IMR-90 (cell line): ENCODE data around the gene TCAP. TPM values are rescaled to one million over a fixed set of nuclear protein-coding genes. Genes with fewer than 3 reads are reported as not detected.

ENCODE experiments used
- ATAC-seq: fragments of 200-7000 bp; cut with Tn5 transposase; 2 replicates; pipeline ENCODE4 v1.9.1; 2020; ENCODE audit warnings: low read depth, mild to moderate bottlenecking, moderate library complexity
- BruUV-seq: library from RNA; stranded (reverse); fragments of 400-500 nt; replicated peaks from 2 replicates; lab custom pipeline; 2021; lab: Mats Ljungman, UMichigan
- CTCF ChIA-PET: fragments of 300-600 bp; formaldehyde crosslinking; extraction: SDS; loops from one replicate; lab custom pipeline; 2021; ENCODE audit warnings: antibody characterized with exemption; lab: Yijun Ruan, JAX
- POLR2A ChIA-PET: fragments of 300-600 bp; sonication (Branson Sonifier 250); formaldehyde crosslinking; loops from one replicate; lab custom pipeline; 2022; ENCODE audit warnings: antibody characterized with exemption; ENCODE audit not compliant: unreplicated experiment; lab: Charles Lee
- DNase-seq: peaks from one replicate; pipeline ENCODE4 v3.0.0; 2013
- H2AFZ ChIP-seq: replicated peaks from 2 replicates; pipeline ENCODE3; 2013; ENCODE audit warnings: low read length, mild to moderate bottlenecking; ENCODE audit not compliant: poor library complexity
- H2AK5ac ChIP-seq: 2 replicates; pipeline ENCODE4 v1.6.1; 2013; ENCODE audit warnings: low read depth, low read length, inconsistent platforms
- H2AK9ac ChIP-seq: replicated peaks from 2 replicates; pipeline ENCODE3; 2013; ENCODE audit warnings: mild to moderate bottlenecking, low read depth, low read length, moderate library complexity; ENCODE audit not compliant: poor library complexity
- H2BK120ac ChIP-seq: 2 replicates; pipeline ENCODE4 v1.6.1; 2013; ENCODE audit warnings: low read depth, low read length, inconsistent platforms
- H2BK15ac ChIP-seq: 3 replicates; pipeline ENCODE4 v1.6.1; 2013; ENCODE audit warnings: low read depth, low read length, inconsistent platforms
- H2BK20ac ChIP-seq: 2 replicates; pipeline ENCODE4 v1.6.1; 2013; ENCODE audit warnings: low read depth, mild to moderate bottlenecking, inconsistent platforms, low read length, moderate library complexity
- H2BK5ac ChIP-seq: 2 replicates; pipeline ENCODE4 v1.6.1; 2013; ENCODE audit warnings: mild to moderate bottlenecking, low read depth, low read length, inconsistent platforms; ENCODE audit not compliant: poor library complexity, severe bottlenecking
- H3K14ac ChIP-seq: replicated peaks from 2 replicates; pipeline ENCODE4 v1.6.1; 2013; ENCODE audit warnings: low read depth, low read length, inconsistent platforms
- H3K18ac ChIP-seq: 2 replicates; pipeline ENCODE4 v1.6.1; 2013; ENCODE audit warnings: low read depth, low read length, control low read depth
- H3K23ac ChIP-seq: 2 replicates; pipeline ENCODE4 v1.6.1; 2013; ENCODE audit warnings: low read depth, low read length, inconsistent platforms
- H3K27ac ChIP-seq: 2 replicates; pipeline ENCODE4 v1.5.1; 2013; ENCODE audit warnings: mild to moderate bottlenecking, control low read depth, low read length; ENCODE audit not compliant: insufficient read depth
- H3K27me3 ChIP-seq: 2 replicates; pipeline ENCODE4 v1.6.1; 2013; ENCODE audit warnings: low read length; ENCODE audit not compliant: control insufficient read depth, insufficient read depth
- H3K36me3 ChIP-seq: 2 replicates; pipeline ENCODE4 v1.6.1; 2013; ENCODE audit warnings: low read length, mixed read lengths; ENCODE audit not compliant: control insufficient read depth, insufficient read depth
- H3K4ac ChIP-seq: 2 replicates; pipeline ENCODE4 v1.6.1; 2013; ENCODE audit warnings: low read depth, low read length, inconsistent platforms
- H3K4me1 ChIP-seq: 2 replicates; pipeline ENCODE4 v1.6.1; 2013; ENCODE audit warnings: low read length, mixed read lengths; ENCODE audit not compliant: control insufficient read depth, insufficient read depth
- H3K4me2 ChIP-seq: 2 replicates; pipeline ENCODE4 v1.6.1; 2013; ENCODE audit warnings: low read depth, mild to moderate bottlenecking, control low read depth, low read length, moderate library complexity
- H3K4me3 ChIP-seq: 2 replicates; pipeline ENCODE4 v1.5.1; 2013; ENCODE audit warnings: low read depth, mild to moderate bottlenecking, control low read depth, low read length, moderate library complexity; ENCODE audit not compliant: insufficient read depth
- H3K56ac ChIP-seq: 2 replicates; pipeline ENCODE4 v1.6.1; 2013; ENCODE audit warnings: low read length, inconsistent platforms; ENCODE audit not compliant: insufficient read depth; ENCODE audit errors: extremely low read depth
- H3K79me1 ChIP-seq, 2 experiments: 2 replicates each; pipeline ENCODE4 v1.6.1; 2013; ENCODE audit warnings: low read length in 2 of 2, inconsistent platforms in 1 of 2, low read depth in 1 of 2
- H3K9ac ChIP-seq: 2 replicates; pipeline ENCODE4 v1.6.1; 2013; ENCODE audit warnings: low read depth, low read length, control low read depth
- H3K9me1 ChIP-seq: 2 replicates; pipeline ENCODE4 v1.6.1; 2013; ENCODE audit warnings: low read length, inconsistent platforms; ENCODE audit not compliant: insufficient read depth
- H3K9me3 ChIP-seq: 2 replicates; pipeline ENCODE4 v1.6.1; 2013; ENCODE audit warnings: low read length; ENCODE audit not compliant: control insufficient read depth, insufficient read depth
- H4K20me1 ChIP-seq: 2 replicates; pipeline ENCODE4 v1.6.1; 2013; ENCODE audit warnings: low read length, inconsistent platforms; ENCODE audit not compliant: insufficient read depth
- H4K5ac ChIP-seq: 2 replicates; pipeline ENCODE4 v1.6.1; 2013; ENCODE audit warnings: mild to moderate bottlenecking, low read depth, low read length, control low read depth
- H4K8ac ChIP-seq, 2 experiments: 2 replicates each; pipeline ENCODE4 v1.6.1; 2013; ENCODE audit warnings: low read depth in 2 of 2, low read length in 2 of 2, control low read depth in 1 of 2, inconsistent platforms in 1 of 2
- H4K91ac ChIP-seq: 2 replicates; pipeline ENCODE4 v1.6.1; 2013; ENCODE audit warnings: low read depth, low read length, inconsistent platforms; ENCODE audit not compliant: insufficient read depth
- CEBPB ChIP-seq: IDR thresholded peaks from 2 replicates; pipeline ENCODE4 v1.6.1; 2012; ENCODE audit warnings: low read depth, low read length, improper control_type of control experiment
- CHD1 ChIP-seq: IDR thresholded peaks from 2 replicates; pipeline ENCODE4 v1.6.1; 2012; ENCODE audit warnings: low read depth, low read length, improper control_type of control experiment
- FOS ChIP-seq: fragments of 150-350 bp; IDR thresholded peaks from 2 replicates; pipeline ENCODE4 v1.6.1; 2016; ENCODE audit warnings: low read depth, low read length
- MAFK ChIP-seq: IDR thresholded peaks from 2 replicates; pipeline ENCODE4 v1.6.1; 2012; ENCODE audit warnings: low read depth, low read length, improper control_type of control experiment
- MAZ ChIP-seq: IDR thresholded peaks from 2 replicates; pipeline ENCODE4 v1.6.1; 2012; ENCODE audit warnings: low read depth, mild to moderate bottlenecking, low read length, improper control_type of control experiment, moderate library complexity, borderline replicate concordance
- NFE2L2 ChIP-seq: fragments of 150-350 bp; IDR thresholded peaks from 2 replicates; pipeline ENCODE4 v1.6.1; 2016; ENCODE audit warnings: low read depth, mild to moderate bottlenecking, low read length
- RCOR1 ChIP-seq: IDR thresholded peaks from 2 replicates; pipeline ENCODE4 v1.6.1; 2012; ENCODE audit warnings: mild to moderate bottlenecking, low read length, improper control_type of control experiment; ENCODE audit not compliant: insufficient replicate concordance
- RFX5 ChIP-seq: IDR thresholded peaks from 2 replicates; pipeline ENCODE4 v1.8.0; 2012; ENCODE audit warnings: low read depth, mild to moderate bottlenecking, low read length, moderate library complexity
- WGBS, 2 experiments: methylation state at CpG; one replicate each; pipeline versions ENCODE4 v1.1.5 to v1.1.7; 2013; ENCODE audit warnings: missing lambda C conversion rate in 2 of 2; ENCODE audit not compliant: insufficient read length in 1 of 2; ENCODE audit errors: extremely low coverage in 2 of 2; 5-methylcytosine and 5-hydroxymethylcytosine counted together
- dilution Hi-C: fragments of 300-500 bp; cut with HindIII; formaldehyde crosslinking; loops from one replicate; pipeline ENCODE4 v1.14.3; 2018; ENCODE audit warnings: low sequenced_read_pairs; ENCODE audit not compliant: unreplicated experiment
- in situ Hi-C: fragments of 300-500 bp; cut with MboI; formaldehyde crosslinking; loops from 3 replicates; pipeline ENCODE4 v1.14.3; 2019; ENCODE audit warnings: low sequenced_read_pairs, inconsistent platforms, mixed read lengths
- intact Hi-C: fragments of 100-400 bp; cut with micrococcal nuclease; formaldehyde crosslinking; loops from 2 replicates; pipeline ENCODE4 v1.10.0; 2022
- polyA plus RNA-seq, 3 experiments: library from polyadenylated mRNA; depleted of rRNA; stranded (reverse); fragments of >200 nt; gene quantifications; 2 replicates each; pipeline ENCODE4 v1.2.3, GENCODE V29; 2012; ENCODE audit warnings: low replicate concordance in 1 of 3
- total RNA-seq: library from RNA; depleted of rRNA; stranded (reverse); fragments of >200 nt; gene quantifications from 2 replicates; pipeline ENCODE4 v1.2.3, GENCODE V29; 2012
- TF ChIP-seq, protein P1 (sequence below): conservative IDR thresholded peaks from 2 replicates; pipeline ENCODE4 v1.5.1; 2012; ENCODE audit warnings: mild to moderate bottlenecking, low read depth, low read length, improper control_type of control experiment

TCAP gene
- total and polyA plus RNA-seq, 2 of the 4 experiments (the other 2 are of a cell fraction): under 0.01 to 0.21 TPM

DNA sequence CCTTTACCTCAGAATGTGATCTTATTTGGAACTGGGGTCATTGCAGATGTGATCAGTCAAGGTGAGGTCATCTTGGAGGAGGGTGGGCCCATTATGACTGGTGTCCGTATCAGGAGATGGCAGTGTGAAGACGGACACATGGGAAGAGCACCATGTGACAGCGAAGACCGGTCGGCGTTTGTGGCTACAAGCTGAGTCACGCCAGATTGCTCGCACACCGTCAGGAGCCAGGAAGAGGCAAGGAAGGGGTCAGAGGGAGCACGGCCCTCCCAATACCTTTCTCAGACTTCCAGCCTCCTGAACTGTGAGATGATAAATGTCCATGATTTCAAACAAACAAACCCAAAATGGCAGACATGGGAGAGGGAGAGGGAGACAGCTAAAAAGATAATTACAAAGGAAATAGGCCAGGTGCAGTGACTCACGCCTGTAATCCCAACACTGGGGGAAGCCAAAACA lies 15.0 kb upstream of the TCAP start:
- H4K20me1 ChIP-seq: peaks cover 42% of the 10 kb centered on the region

More for the DNA sequence above, 15.0 kb upstream of the TCAP start:
- H4K8ac ChIP-seq: no peak overlapping the region
- CTCF ChIA-PET: interaction anchor here (1.3 kb wide), 1 partner anchor 21 kb away, joined by 3 read pairs; no protein-coding TSS in a partner anchor
- no peak overlapping the region for H2BK5ac ChIP-seq
- in situ Hi-C loops (no loop called here), dilution Hi-C loops (no loop called here), intact Hi-C loops (no loop called here)
- peaks cover 4% of the 10 kb centered on the region for H3K9me1 ChIP-seq
- no peak overlapping the region for H3K4me2 ChIP-seq
- H3K4me3 ChIP-seq: no peak overlapping the region
- H3K27ac ChIP-seq: no peak overlapping the region
- H3K4me1 ChIP-seq: peaks cover 3% of the 10 kb centered on the region; the same call in 1 of the 2 replicates
- no peak for TF ChIP-seq CEBPB
- no peak for TF ChIP-seq RCOR1
- no peak for TF ChIP-seq NFE2L2
- TF ChIP-seq MAZ: no peak
- TF ChIP-seq MAFK: no peak
- no peak for TF ChIP-seq CHD1
- TF ChIP-seq, protein P1, sequence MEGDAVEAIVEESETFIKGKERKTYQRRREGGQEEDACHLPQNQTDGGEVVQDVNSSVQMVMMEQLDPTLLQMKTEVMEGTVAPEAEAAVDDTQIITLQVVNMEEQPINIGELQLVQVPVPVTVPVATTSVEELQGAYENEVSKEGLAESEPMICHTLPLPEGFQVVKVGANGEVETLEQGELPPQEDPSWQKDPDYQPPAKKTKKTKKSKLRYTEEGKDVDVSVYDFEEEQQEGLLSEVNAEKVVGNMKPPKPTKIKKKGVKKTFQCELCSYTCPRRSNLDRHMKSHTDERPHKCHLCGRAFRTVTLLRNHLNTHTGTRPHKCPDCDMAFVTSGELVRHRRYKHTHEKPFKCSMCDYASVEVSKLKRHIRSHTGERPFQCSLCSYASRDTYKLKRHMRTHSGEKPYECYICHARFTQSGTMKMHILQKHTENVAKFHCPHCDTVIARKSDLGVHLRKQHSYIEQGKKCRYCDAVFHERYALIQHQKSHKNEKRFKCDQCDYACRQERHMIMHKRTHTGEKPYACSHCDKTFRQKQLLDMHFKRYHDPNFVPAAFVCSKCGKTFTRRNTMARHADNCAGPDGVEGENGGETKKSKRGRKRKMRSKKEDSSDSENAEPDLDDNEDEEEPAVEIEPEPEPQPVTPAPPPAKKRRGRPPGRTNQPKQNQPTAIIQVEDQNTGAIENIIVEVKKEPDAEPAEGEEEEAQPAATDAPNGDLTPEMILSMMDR: no peak
- TF ChIP-seq FOS: no peak
- no peak for TF ChIP-seq RFX5
- no peak for ATAC-seq
- peaks cover 13 to 56% of the 10 kb centered on the region in 2 experiments; a peak in 3 of 4 replicates for H3K79me1 ChIP-seq
- no peak overlapping the region for H4K91ac ChIP-seq
- H4K5ac ChIP-seq: no peak overlapping the region
- no peak overlapping the region for H3K18ac ChIP-seq
- H3K56ac ChIP-seq: no peak overlapping the region
- no peaks in the 10 kb centered on the region for H3K9me3 ChIP-seq
- no peaks in the 10 kb centered on the region for H3K27me3 ChIP-seq
- H2AFZ ChIP-seq: no peak overlapping the region
- POLR2A ChIA-PET: no interaction called here
- no peak overlapping the region for H3K4ac ChIP-seq
- no peak overlapping the region for H2AK9ac ChIP-seq
- 50% methylated on average over 1 of the region's 11 CpGs; no CpG with 5 or more reads in 1 of the 2 experiments for WGBS, 2 experiments
- BruUV-seq: no TSS peak
- H2BK20ac ChIP-seq: no peak overlapping the region
- H3K14ac ChIP-seq: no peak overlapping the region
- H2BK15ac ChIP-seq: no peak overlapping the region
- no peak for DNase-seq
- no peak overlapping the region for H2BK120ac ChIP-seq
- H2AK5ac ChIP-seq: no peak overlapping the region
- H3K36me3 ChIP-seq: peaks cover 4% of the 10 kb centered on the region
- no peak overlapping the region for H3K9ac ChIP-seq
- H3K23ac ChIP-seq: no peak overlapping the region
